MG63 (cell line): ENCODE results near the gene RANBP1. TPM values are rescaled to one million over a fixed set of nuclear protein-coding genes. Genes with fewer than 3 reads are reported as not detected.

Experiments
- DNase-seq: peaks from one replicate; pipeline ENCODE4 v3.0.0-alpha.2; 2020
- H3K27me3 ChIP-seq: fragments of 250-450 bp; sonication (Bioruptor Pico); 2 replicates; pipeline ENCODE4 v1.5.1; 2020; ENCODE audit warnings: mild to moderate bottlenecking, moderate library complexity
- H3K36me3 ChIP-seq: fragments of 250-450 bp; sonication (Bioruptor Pico); 2 replicates; pipeline ENCODE4 v1.5.1; 2020; ENCODE audit warnings: mild to moderate bottlenecking, moderate library complexity
- H3K4me3 ChIP-seq: fragments of 250-450 bp; sonication (Bioruptor Pico); 2 replicates; pipeline ENCODE4 v1.5.1; 2020; ENCODE audit warnings: mild to moderate bottlenecking, moderate library complexity
- H3K9me3 ChIP-seq: fragments of 250-450 bp; sonication (Bioruptor Pico); 2 replicates; pipeline ENCODE4 v1.5.1; 2020; ENCODE audit warnings: mild to moderate bottlenecking, moderate library complexity
- total RNA-seq: library from RNA; depleted of rRNA; stranded (reverse); fragments of >200 nt; shearing (Covaris generic); gene quantifications from 2 replicates; pipeline ENCODE4 v1.2.3, GENCODE V29; 2014; ENCODE audit warnings: low replicate concordance

Gene RANBP1
- total RNA-seq, 1 experiment from 2014 or later: 841 TPM

DNA sequence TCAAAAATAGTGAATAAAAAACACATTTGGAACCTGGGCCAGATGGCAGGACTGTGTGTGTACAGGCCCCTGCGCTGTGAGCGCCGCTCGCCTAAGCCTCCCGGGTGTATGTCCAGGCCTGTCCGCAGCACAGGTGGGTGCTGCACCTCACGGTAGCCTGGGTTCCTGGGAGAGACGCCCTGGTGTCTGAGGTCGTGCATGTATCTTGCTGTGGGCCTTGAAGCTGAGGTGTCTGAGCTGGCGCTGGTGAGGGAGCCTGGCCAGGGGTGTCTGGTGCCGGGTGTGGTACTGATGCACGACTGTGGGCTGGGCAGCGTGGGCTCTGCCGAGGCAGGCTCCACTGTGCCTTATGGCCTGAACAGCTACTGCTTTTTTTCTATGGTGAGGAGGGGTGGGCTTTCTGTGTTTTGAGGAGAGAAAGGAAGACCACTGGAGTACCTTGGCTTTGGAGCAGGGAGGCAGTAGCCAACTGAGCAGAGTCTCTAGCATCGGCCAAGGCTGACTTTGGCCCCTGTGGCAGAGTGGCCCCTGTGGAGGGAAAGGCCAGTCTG lies 11.5 kb downstream of the RANBP1 start:
- Histone ChIP-seq H3K36me3 (peaks cover 44% of the 10 kb centered on the region), H3K9me3 (no peaks in the 10 kb centered on the region)

DNA sequence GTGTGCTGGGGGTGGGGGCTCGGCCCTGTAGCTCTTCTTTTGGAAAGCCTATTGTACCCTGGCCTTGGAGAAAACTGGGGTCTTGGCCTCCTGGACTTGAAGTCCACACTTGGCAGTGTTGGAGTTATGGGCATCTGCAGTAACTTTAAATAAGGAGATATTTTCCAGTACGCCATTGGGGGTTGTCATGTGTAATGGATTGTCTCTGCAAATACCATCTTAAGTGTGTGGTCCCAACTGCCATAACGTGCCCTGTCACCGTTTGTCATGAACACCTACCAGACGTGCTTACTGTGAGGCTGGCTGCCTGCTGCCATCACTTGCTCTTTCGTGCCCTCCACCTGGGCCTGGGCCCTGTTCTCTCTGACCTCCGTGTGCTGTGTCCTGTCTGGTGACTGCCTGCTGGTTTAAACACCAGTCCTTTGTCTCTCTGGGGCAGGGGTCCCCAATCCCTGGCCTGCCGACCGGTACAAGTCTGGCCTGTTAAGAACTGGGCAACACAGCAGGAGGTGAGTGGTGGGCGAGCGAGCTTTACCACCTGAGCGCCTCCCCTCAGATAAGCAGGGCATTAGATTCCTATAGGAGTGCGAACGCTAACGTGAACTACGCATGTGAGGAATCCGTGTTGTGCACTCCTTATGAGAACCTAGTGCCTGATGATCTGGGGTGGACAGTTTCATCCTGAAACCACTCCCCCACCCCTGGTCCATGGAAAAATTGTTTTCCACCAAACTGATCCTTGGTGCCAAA lies 12.1 kb downstream of the RANBP1 start:
- Histone ChIP-seq H3K9me3 (no peaks in the 10 kb centered on the region), H3K36me3 (peaks cover 43% of the 10 kb centered on the region)

More for the DNA sequence above, 11.5 kb downstream of the RANBP1 start:
- no peak for DNase-seq
- H3K4me3 ChIP-seq: no peak overlapping the region
- no peaks in the 10 kb centered on the region for H3K27me3 ChIP-seq

DNA sequence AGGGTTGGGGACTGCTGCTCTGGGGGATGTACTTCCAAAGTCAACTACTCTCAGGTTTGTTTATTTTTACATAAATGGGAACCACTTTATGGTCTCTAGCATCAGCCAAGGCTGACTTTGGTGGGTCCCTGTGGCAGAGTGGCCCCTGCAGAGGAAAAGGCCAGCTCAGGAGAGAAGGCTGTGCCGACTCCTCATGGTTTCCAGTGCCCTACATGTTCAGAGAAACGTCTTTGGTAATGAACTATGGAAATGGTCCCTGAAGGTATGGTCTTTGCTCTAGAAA lies 12.7 kb downstream of the RANBP1 start:
- Histone ChIP-seq H3K36me3 (peaks cover 41% of the 10 kb centered on the region), H3K4me3 (no peak overlapping the region), H3K27me3 (no peaks in the 10 kb centered on the region), H3K9me3 (no peaks in the 10 kb centered on the region)
- no peak for DNase-seq

More for the DNA sequence above, 12.1 kb downstream of the RANBP1 start:
- Histone ChIP-seq H3K4me3 (no peak overlapping the region), H3K27me3 (no peaks in the 10 kb centered on the region)
- no peak for DNase-seq

DNA sequence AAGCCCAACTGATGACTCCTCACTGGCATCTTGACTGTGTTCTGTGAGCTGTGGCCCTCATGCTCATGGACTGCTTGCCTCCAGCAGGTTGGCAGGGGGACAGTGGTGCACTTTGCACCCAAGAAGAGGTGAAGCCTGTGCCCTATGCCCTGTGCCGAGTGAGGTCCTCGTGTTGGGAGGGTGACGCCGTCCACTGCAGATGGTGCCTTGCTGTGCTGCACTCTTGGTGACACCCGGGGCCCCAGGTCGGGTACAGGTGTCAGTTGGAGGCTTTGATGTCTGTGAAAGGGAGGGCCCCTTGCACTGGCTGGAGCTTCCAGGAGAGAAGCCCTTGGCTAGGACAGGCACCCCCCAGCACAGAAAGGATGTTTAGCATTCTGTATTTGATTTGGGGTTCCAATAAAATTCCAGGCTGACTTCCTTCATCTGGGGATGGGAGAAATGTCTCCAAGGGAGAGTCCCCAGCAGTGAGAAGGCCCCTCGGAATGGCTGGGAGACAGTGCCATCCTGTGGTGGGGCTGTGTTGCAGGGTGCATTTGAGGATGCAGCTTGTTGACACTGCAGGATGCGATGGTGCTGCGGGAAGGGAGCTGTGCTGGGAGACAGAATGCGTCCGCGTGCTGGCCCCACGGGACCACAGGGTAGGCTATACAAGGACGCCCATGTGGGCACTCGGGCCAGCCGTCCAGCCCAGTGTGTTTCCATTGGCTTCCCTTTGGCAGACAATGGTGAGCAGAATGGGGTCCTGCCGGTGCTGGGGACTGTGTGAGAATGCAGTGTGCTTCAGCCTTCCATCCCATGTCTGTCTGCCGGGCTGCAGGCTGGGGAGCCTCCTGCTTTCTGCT lies 13.2 kb downstream of the RANBP1 start:
- no peak overlapping the region for H3K4me3 ChIP-seq
- peaks cover 35% of the 10 kb centered on the region for H3K36me3 ChIP-seq
- DNase-seq: peak; percentile 36
- H3K9me3 ChIP-seq: no peaks in the 10 kb centered on the region
- no peaks in the 10 kb centered on the region for H3K27me3 ChIP-seq

DNA sequence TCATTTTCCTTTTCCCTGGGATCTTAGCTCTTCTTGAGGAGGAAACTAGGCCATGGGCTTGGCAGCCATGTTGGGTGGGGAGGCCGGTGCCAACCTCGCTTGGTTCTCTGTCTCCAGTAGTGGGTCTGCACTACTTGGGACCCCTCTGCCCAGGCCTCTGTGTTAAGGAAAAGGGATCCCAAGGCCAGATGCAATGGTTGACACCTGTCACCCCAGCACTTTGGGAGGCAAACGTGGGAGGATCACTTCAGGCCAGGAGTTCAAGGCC lies 13.8 kb downstream of the RANBP1 start:
- H3K27me3 ChIP-seq: no peaks in the 10 kb centered on the region
- no peak for DNase-seq
- no peak overlapping the region for H3K4me3 ChIP-seq

DNA sequence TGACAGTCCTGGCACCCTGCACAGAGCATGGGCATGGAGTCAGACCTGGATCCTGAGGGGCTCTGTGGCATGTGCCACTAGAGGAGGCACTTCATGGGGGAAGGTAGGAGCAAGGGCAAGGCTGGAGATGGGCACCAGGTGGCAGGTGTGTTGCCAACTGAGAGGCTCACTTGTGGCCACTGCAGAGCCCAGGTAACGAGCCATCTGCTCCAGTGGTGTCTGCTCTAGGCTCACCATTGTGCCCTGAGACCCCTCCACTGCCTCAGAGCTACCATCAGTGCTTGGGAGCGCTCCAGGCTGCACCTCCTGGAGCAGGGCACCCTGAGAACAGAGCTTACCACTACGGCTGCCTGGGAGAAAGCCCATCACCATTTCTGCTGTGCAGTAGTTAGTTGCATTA lies 14.4 kb downstream of the RANBP1 start:
- H3K4me3 ChIP-seq: no peak overlapping the region; the same call in none of the 2 replicates
- no peaks in the 10 kb centered on the region for H3K9me3 ChIP-seq
- H3K27me3 ChIP-seq: no peaks in the 10 kb centered on the region
- no peak for DNase-seq
- peaks cover 25% of the 10 kb centered on the region for H3K36me3 ChIP-seq

More for the DNA sequence above, 13.8 kb downstream of the RANBP1 start:
- Histone ChIP-seq H3K9me3 (no peaks in the 10 kb centered on the region), H3K36me3 (peaks cover 31% of the 10 kb centered on the region)

DNA sequence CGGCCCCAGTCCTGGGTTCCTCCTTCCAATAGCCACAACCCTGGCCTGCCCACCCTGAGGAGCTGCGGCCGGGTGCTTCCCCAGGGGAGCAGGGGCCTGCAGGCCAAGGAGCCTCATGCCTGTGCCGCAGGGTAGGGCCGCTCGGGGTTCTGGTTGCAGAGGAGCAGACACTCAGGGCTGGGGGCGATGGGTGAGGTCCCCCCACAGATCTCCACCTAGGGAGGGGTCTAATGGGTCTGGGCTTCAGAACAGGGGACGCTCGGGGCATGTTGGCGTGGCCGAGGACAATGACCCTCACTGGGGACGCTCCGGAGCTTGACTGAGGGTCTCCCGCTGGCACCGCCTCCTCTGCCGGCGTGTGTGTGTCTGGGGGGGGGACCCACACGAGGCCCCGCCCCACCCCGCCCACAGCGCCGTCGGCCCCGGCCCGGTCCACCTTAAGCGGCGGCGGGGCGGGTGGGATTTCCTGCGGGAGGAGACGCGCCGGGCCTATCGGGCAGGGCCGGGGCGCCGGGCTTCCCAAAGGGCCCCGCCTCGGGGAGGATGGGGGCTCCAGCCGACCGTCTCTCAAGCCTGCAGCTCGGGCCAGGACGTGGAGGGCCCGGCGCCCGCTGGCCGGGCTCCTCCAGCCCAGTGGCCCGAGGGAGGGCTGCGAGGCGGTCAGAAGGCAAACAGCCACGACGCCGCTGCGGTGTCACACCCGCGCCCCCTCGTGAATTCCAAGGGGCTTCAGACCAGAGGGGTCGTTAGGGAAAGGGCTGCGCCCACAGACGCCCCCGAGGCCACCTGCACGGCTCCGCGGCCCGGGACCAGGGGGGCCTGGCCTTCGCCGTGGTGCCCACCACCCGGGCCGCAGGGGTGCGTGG lies 15.1 kb downstream of the RANBP1 start:
- Histone ChIP-seq H3K9me3 (no peaks in the 10 kb centered on the region), H3K4me3 (peak overlapping the region; percentile 71), H3K36me3 (peaks cover 18% of the 10 kb centered on the region), H3K27me3 (no peaks in the 10 kb centered on the region)
- DNase-seq: peak; percentile 82

DNA sequence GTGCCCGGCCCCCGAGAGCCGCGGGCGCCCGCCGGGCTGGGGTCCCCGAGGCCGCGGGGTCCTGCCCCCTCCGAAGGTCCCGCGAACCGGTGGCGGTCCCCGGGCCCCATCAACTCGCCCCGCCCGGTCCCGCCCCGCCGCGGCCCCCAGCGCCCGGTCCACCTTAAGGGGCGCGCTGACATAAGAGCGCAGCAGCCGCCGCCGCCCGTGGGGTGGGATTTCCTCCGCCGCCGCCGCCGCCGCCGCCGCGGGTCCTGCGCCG lies 15.6 kb downstream of the RANBP1 start, which contains the start of gene ZDHHC8:
Gene ZDHHC8 (plus strand): TSS at position 208 of the 262 bp plus-strand sequence. CDS start 144 bp downstream, outside the sequence.
- H3K4me3 ChIP-seq: peak within 1 kb of the TSS; percentile 71
- H3K9me3 ChIP-seq: no peaks in the 10 kb centered on the region
- no peaks in the 10 kb centered on the region for H3K27me3 ChIP-seq
- no peak for DNase-seq
- peaks cover 13% of the 10 kb centered on the region for H3K36me3 ChIP-seq

DNA sequence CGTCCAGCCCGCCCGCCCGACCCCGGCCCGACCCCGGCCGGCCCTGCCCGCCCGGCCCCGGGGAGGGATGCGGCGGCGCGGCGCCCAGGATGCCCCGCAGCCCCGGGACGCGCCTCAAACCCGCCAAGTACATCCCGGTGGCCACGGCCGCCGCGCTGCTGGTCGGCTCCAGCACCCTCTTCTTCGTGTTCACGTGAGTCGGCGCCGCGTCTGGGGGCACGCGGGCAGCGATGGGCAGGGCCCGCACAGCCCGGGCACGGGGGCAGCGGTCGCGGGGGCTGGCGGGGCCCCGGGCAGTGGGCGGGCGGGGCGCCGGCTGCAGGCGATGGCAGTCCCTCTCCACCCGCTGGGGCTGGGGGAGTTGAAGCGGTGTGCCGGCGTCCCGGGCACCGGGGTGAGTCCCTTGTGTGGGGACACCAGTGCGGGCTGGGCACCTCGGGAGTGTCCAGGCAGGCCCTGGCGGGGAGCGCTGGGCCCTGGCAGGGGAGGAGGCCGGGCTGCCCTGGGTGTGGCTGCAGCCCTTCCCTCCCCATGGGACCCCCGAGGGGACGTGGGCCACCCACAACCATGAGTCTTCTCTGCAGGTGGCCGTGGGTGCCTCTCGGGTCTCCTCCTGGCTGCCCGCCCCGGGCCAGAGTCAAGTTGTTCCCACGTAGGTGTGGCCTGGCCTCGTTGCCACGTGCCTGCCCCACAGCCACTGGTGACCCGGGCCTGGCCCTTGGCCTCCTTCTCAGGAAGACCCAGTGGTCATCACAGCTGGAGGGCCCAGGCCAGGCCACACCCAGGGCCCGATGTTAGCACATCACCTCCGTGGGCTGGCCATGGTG lies 16.2 kb downstream of the RANBP1 start:
- H3K27me3 ChIP-seq: no peaks in the 10 kb centered on the region
- DNase-seq: peak; percentile 66
- peaks cover 9% of the 10 kb centered on the region for H3K36me3 ChIP-seq
- H3K9me3 ChIP-seq: no peaks in the 10 kb centered on the region
- H3K4me3 ChIP-seq: peak overlapping the region; percentile 69

DNA sequence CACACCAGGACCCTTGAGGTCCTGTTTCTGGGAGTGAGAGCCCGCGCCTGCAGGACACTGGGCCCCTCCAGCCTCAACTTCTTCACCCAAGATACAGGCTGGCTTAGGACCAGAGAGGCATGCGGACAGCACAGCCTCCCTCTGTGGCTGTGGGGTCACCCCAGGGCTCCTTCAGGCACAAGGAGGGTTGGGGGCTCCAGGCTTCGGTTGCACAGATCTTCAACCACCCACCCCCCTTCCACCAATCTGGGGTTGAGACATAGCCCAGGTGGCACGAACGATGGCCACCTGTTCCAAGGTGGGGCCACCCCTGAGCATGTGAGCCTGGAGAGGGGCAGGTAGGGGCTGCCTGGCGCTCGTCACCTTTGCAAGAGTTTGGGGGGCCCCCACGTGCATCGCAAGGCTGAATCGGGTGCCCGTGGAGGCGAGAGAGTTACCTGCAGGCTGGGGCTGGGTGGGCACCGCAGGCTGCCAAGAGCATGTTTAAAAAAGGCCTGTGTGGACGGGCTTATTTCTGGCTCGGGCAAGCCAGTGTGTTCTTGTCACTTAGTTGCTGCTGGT lies 16.9 kb downstream of the RANBP1 start:
- Histone ChIP-seq H3K36me3 (peaks cover 3% of the 10 kb centered on the region), H3K27me3 (no peaks in the 10 kb centered on the region), H3K9me3 (no peaks in the 10 kb centered on the region), H3K4me3 (peak overlapping the region; percentile 69)
- DNase-seq: no peak

DNA sequence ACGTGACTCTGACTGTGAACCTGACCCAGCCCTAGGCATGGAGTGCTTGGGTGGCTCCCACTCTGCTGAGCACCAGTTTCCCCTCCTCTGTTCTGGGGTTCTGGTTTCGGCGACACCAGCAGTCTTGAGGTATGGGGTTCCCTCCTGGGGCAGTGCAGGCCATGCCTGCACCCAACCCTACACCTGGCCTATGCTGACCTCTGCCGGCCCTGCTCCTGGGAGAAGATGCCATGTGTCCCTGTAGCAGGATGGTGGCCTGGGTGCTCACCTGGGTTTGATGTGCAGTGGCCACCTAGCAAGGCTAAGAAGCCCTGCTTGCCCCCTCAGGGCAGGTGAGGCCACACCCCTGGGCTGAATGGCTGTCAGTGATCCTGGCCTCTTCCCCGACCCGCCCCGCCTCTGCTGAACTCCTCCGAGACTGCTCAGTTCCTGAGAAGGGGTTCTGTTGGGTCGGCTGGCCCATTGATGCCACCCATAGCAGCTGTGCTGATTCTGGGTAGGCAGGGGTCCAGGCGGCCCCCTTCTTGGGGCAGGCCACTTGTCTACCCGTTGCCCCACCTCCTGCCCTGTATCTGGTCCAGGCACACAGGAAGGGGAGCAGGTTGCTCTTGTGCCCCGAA lies 18.1 kb downstream of the RANBP1 start:
- Histone ChIP-seq H3K27me3 (no peaks in the 10 kb centered on the region), H3K36me3 (no peaks in the 10 kb centered on the region), H3K9me3 (no peaks in the 10 kb centered on the region), H3K4me3 (no peak overlapping the region)
- DNase-seq: no peak

DNA sequence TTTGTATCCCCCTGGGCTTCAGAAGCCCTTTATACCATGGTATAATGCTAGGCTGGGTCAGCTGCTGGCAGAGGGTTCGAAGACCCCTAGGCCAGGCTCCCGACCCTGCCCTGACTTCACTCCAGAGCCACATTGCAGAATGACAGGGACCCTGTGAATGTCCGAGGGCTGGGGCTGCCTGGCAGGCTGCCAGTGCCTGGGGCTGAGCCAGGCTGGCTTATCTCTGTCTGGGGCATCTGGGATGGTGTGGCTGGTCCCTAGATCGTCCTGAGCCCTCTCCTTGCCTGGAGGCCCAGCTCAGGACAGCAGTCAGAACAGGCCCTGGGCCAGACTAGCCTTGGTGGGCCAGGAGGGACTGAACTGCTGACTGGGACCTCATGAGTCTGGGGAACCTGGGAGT lies 19.4 kb downstream of the RANBP1 start:
- Histone ChIP-seq H3K9me3 (no peaks in the 10 kb centered on the region), H3K4me3 (no peak overlapping the region), H3K27me3 (no peaks in the 10 kb centered on the region), H3K36me3 (peaks cover 2% of the 10 kb centered on the region; the same call in 1 of the 2 replicates)
- DNase-seq: no peak

DNA sequence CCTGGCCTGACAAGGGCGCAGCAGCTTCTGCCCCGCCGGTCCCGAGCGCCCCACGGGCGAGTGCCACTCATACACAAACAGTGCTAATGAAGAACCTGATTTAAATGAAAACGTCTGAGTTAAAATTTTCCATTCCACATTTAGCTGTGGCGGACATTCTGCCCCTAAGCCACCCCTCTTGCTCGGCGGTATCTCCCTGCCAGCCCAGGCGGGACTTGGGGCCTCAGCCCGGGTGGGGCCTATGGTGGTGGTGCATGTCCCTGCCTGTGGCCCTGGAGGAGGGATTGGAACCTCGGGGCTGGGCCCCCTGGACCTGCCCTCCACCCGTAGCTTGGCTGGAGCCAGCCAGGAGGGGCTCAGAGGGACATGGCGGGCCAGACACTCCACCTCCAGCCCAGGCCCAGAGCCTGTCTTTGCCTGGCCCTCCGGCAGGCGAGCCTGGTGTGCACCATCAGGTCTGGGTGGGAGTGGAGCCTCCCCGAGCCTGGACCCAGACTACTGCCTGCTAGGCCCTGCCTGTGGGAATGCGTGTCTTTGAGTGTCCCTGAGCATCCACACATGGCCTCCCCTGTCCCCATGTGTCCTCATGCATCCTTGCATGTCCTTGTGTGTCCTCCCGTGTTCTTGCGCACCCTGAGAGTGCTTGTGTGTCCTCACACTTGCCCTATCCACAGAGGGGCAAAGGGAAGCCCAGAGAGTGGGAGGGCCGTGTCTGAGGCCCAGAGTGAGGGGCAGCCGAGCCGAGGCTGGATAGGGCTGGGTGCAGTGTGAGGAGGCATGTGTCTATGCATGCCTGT lies 20.1 kb downstream of the RANBP1 start:
- no peaks in the 10 kb centered on the region for H3K9me3 ChIP-seq
- H3K36me3 ChIP-seq: peaks cover 5% of the 10 kb centered on the region
- no peak for DNase-seq
- no peak overlapping the region for H3K4me3 ChIP-seq
- no peaks in the 10 kb centered on the region for H3K27me3 ChIP-seq

DNA sequence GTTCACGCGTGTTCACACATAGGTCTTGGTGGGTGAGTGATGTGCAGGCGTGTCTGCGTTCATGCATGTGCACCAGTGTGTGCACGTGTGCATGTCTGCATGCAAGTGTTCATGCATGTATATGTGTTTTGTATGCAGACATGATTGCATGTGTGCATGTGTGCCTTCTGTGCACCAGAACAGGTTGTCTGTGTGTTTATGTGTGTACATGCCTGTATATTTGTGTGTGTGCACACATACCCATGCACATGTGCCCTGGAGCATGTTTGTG lies 20.6 kb downstream of the RANBP1 start:
- Histone ChIP-seq H3K4me3 (no peak overlapping the region), H3K9me3 (no peaks in the 10 kb centered on the region), H3K36me3 (peaks cover 5% of the 10 kb centered on the region), H3K27me3 (no peaks in the 10 kb centered on the region)
- DNase-seq: no peak

DNA sequence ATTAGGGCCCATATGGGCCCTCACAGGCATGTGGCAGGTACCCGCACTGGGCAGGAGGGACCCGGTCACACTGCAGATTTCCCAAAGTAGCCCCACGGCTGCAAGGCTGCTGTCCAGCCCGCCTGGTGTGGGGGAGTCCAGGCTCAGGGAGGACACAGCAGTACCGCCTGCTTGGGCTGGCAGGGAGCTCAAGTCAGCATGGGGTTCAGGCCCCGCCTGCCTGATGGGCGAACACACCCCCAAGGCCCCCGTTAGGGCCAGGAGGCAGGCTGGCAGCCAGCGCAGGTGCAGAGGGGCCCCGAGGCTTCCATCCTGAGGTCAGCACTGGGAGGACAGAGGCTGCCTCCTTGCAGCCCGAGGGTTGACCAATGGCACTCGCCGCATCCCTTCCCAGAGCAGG lies 21.2 kb downstream of the RANBP1 start:
- DNase-seq: no peak
- H3K36me3 ChIP-seq: peaks cover 5% of the 10 kb centered on the region
- H3K27me3 ChIP-seq: no peaks in the 10 kb centered on the region
- no peak overlapping the region for H3K4me3 ChIP-seq
- no peaks in the 10 kb centered on the region for H3K9me3 ChIP-seq
